ENCODE results near the gene MPV17. TPM values are rescaled to one million over a fixed set of nuclear protein-coding genes. Genes with fewer than 3 reads are reported as not detected.

Gene MPV17
- total and polyA plus RNA-seq, 9 donors: 47.0 to 169 (median 60.4) TPM

DNA sequence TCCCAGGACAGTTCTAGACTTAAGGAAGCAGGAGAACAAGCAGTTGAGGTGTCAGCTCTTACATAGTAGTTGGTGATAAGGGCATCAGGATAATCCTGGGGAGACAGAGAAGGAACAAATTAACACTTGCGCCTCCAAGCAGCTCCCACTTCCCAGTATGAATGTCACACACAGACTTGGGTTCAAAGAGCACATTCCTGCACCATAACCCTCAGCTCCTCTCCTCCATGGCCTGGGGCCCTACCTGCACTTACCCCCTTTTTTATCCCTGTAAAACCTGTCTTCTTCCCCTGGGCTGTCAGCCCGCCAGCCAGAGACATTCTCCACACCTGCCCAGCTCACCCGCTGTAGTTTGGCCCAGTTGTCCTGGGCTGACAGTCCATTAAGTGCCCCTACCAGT lies 10.7 kb downstream of the MPV17 start:
- Histone ChIP-seq H3K9me3 (no peaks in the 10 kb centered on the region), H3K4me1 (ENCODE audit: insufficient read depth) (no peaks in the 10 kb centered on the region), H3K27ac (no peak overlapping the region), H3K36me3 (no peaks in the 10 kb centered on the region), H3K4me3 (no peak overlapping the region), H3K27me3 (no peaks in the 10 kb centered on the region)
- no peak for DNase-seq
- 96 to 97% (median 96%) methylated on average over 3 of the region's 3 CpGs for WGBS, 3 donors
- no peak for TF ChIP-seq EP300 (IDR thresholded peaks at IDR 0.05)
- TF ChIP-seq, protein P1, sequence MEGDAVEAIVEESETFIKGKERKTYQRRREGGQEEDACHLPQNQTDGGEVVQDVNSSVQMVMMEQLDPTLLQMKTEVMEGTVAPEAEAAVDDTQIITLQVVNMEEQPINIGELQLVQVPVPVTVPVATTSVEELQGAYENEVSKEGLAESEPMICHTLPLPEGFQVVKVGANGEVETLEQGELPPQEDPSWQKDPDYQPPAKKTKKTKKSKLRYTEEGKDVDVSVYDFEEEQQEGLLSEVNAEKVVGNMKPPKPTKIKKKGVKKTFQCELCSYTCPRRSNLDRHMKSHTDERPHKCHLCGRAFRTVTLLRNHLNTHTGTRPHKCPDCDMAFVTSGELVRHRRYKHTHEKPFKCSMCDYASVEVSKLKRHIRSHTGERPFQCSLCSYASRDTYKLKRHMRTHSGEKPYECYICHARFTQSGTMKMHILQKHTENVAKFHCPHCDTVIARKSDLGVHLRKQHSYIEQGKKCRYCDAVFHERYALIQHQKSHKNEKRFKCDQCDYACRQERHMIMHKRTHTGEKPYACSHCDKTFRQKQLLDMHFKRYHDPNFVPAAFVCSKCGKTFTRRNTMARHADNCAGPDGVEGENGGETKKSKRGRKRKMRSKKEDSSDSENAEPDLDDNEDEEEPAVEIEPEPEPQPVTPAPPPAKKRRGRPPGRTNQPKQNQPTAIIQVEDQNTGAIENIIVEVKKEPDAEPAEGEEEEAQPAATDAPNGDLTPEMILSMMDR (IDR thresholded peaks at IDR 0.05): no peak
- no peak for TF ChIP-seq POLR2A (IDR thresholded peaks at IDR 0.05)
- intact Hi-C loops (cut with DNase I): no loop called here

DNA sequence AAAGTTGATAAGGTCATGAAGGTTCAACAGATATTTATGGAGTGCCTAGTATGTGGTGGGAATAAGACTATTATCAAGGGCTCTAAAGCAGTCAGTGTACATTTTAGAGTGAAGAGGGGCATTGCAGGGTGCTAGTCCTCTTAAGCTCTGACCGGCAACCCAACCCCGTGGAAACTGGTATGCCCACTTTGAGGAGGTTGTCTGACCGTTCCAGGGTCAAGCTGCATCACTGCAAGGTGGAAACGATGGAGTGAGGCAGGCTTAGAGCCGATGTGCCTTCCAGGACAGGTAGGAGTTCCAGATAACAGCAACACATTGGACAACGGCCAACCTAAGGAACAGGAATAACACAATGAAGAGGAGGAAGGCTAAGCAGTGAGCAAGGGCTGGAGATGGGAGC lies 13.2 kb downstream of the MPV17 start:
- Histone ChIP-seq H3K27ac (no peak overlapping the region), H3K9me3 (no peaks in the 10 kb centered on the region), H3K4me3 (no peak overlapping the region), H3K27me3 (peaks cover 4% of the 10 kb centered on the region), H3K36me3 (no peaks in the 10 kb centered on the region), H3K4me1 (ENCODE audit: insufficient read depth) (peaks cover 4% of the 10 kb centered on the region)
- 85 to 90% (median 89%) methylated on average over 6 of the region's 6 CpGs for WGBS, 3 donors
- intact Hi-C loops (cut with DNase I): loop anchor here in 1 of 4 donors (10.0 kb wide), 1 partner anchor 465 kb away; the partner anchor contains the start of gene DPYSL5
- TF ChIP-seq EP300 (IDR thresholded peaks at IDR 0.05) (no peak), POLR2A (IDR thresholded peaks at IDR 0.05) (no peak)
- TF ChIP-seq, protein P1 (IDR thresholded peaks at IDR 0.05): no peak
- no peak for DNase-seq

DNA sequence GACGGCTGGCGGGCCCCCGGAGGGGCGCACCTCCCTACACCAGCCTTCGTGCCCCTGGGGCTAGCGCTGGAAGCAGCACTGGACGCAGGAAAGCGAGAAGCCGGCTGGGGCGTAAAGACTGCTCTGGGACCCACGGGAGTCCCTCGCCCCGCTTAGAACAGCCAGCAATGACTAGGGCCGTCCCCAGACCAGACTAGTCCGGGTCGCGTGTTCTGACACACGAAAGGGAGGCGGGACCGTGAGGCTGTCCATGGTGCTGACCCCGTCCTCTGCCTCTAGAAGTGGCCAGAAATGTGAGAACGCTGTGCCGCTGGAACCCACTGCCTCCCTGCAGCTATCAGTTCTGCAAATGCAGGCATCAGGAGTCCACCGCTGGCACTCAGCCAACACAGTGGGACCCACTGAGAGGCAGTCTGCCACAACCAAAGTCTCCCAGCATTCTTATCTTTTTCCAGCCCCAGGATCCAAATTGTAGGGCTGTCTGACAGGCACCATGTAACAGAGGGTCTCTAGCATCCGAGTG lies 14.5 kb downstream of the MPV17 start, which contains the start of gene UCN:
TSS of gene UCN (minus strand) at position 87 of the 523 bp plus-strand sequence. CDS start 550 bp downstream, outside the sequence.
- TF ChIP-seq POLR2A (IDR thresholded peaks at IDR 0.05) (no peak), EP300 (IDR thresholded peaks at IDR 0.05) (no peak)
- TF ChIP-seq, protein P1 (IDR thresholded peaks at IDR 0.05): no peak
- Histone ChIP-seq H3K9me3 (no peaks in the 10 kb centered on the region), H3K4me3 (no peak within 1 kb of the TSS), H3K4me1 (ENCODE audit: insufficient read depth) (peaks cover 4% of the 10 kb centered on the region), H3K27me3 (peaks cover 4% of the 10 kb centered on the region), H3K36me3 (no peaks in the 10 kb centered on the region), H3K27ac (no peak within 1 kb of the TSS)
- intact Hi-C loops (cut with DNase I): loop anchor here in 1 of 4 donors (10.0 kb wide), 1 partner anchor 464 kb away; the partner anchor contains the start of gene DPYSL5
- WGBS, 3 donors: 11 to 28% (median 21%) methylated on average over 23 to 25 of the region's 25 CpGs
- DNase-seq: peak; percentile 29 to 67 (median 55)

DNA sequence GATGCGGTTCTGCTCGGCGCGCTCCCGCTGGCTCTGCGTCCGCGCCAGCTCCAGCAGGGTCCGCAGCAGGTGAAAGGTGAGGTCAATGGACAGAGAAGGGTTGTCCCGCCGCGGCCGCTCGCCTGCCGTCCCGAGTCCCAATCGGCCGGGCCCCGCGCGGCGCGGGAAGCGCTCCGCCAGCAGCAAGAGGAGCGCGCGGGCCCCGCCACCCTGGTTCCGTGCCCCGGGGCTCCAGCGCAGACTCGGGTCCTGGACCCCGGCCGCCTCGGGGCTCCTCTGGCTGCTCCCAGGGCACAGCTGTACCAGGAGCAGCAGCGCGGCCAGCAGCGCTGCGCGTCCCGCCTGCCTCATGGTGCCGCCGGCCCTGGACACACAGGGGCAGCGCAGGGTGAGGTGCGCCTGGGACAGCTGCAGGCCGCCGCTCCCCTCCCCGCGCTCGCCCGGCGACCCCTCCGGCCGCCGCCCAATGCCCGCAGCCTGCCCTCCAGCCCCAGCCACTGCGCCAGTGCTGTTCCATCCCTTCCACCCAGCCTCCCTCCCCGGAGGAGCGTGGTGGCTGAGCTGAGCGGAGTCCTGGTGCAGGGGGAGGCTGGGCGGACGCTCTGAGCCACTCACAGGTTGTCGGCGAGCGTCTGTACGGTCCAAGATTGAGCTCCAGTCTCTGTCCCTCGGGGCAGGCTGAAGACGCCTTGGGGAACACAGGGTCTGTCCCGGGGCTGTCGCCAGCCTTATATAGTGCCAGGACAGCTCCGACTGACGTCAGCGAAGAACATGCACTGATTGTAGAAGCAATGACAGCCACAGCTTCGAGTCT lies 15.1 kb downstream of the MPV17 start:
- Histone ChIP-seq H3K27me3 (peaks cover 4% of the 10 kb centered on the region), H3K4me3 (no peak overlapping the region), H3K4me1 (ENCODE audit: insufficient read depth) (peaks cover 4% of the 10 kb centered on the region), H3K9me3 (no peaks in the 10 kb centered on the region), H3K36me3 (no peaks in the 10 kb centered on the region), H3K27ac (no peak overlapping the region)
- DNase-seq: no peak
- TF ChIP-seq EP300 (IDR thresholded peaks at IDR 0.05) (no peak), POLR2A (IDR thresholded peaks at IDR 0.05) (no peak)
- TF ChIP-seq, protein P1 (IDR thresholded peaks at IDR 0.05): no peak
- WGBS, 3 donors: 3 to 10% (median 5%) methylated on average over 51 to 75 of the region's 75 CpGs
- intact Hi-C loops (cut with DNase I): loop anchor here in 1 of 4 donors (10.0 kb wide), 1 partner anchor 463 kb away; the partner anchor contains the start of gene DPYSL5

Measured in ovary (tissue), 9 donors.